NCI-H1105 treated with DMSO at 0.1 percent for 48 hours (cell line): ENCODE measurements around the gene KIAA0825.

Experiments used
- DNase-seq: peaks from one replicate; lab custom pipeline; 2025; lab: John Stamatoyannopoulos, UW

The KIAA0825 gene, protein sequence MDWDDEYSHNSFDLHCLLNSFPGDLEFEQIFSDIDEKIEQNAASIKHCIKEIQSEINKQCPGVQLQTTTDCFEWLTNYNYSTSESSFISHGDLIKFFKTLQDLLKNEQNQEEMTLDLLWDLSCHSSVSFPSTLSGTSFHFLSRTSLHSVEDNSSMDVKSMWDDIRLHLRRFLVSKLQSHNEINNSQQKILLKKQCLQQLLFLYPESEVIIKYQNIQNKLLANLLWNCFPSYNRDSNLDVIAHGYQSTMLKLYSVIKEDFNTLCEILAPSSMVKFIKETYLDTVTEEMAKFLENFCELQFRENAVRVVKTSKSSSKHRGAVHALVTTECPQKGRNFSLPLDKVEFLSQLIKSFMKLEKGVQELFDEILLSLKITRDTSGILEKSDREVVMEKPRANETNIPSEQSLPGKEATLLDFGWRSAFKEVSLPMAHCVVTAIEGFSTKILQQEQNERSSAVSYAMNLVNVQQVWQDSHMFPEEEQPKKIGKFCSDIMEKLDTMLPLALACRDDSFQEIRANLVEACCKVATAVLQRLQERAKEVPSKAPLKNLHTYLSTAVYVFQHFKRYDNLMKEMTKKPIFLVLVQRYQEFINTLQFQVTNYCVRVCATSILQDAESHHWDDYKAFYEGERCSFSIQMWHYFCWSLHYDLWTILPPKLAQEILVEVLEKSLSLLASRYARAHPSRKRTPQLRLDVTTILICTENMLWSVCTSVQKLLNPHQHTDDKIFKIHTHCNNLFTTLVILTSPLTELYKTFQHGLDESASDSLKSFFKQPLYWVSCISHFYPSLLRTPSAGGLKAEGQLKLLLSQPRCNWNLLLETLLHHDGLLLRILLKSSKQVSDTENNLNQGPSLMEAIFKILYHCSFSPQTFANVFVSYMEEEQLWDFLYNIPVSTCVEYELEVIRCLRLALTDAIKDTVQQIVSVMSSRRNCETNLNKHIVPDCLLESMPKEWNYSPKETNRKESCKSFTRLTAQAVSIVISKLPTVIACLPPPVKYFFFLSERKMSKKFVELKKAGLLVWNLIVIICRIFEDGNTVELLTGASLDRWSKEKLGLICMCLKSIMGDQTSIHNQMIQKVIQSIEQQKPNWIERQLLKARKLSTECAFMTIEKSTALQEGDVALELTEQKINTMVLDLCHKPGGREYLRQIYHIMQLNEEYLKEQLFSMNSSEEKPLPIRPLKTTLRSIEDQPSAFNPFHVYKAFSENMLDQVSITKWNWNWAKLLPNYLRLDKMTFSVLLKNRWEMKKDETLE (N-terminal part only)

DNA sequence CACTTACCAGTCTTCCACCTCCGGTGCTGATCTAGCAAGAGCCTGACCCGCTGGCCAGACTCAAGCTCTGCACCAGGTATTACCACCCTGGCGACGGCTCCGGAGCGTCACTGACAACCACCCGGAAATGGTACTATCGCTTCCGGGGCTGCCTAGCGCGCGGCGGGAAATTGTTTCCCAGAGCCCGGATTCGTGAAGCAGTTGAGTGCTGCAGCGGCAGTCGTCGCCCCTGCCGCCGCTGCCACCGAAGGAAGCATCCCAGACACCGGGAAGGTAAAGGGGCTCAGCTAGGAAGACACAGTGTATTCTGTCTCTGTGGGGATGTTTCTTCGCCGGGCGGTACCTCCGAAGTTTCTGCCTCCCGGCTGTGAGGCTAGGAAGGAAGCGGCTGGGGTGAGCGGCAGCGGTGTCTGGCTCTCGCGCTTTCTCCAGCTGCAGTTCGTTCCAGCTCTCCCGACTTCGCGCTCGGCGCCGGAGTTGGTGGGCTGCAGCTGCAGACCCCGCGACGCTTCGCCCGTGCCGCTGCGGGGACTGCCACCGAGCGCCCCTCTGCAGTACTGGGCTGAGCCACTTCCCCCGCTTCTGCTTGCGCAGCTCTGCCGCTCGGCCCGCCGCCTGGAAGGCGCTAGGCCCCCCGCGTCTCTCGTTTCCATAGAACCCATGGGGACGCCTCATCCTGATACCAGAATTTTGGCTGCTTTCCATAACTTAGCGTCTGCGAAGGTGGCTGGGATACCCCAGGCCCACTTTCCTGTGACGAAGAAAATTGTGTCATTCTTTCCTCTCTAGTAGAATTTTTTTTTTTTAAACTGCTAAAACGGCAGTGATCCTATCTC, at the start of gene KIAA0825, which contains the start of gene SLF1:
KIAA0825 (minus strand) TSS at position 112 of the 836 bp plus-strand sequence. CDS start 81,478 bp downstream, outside the sequence.
SLF1 (plus strand) TSS at position 177 of the 836 bp plus-strand sequence. CDS start 10,142 bp downstream, outside the sequence.
- DNase-seq = peak; percentile 72

DNA sequence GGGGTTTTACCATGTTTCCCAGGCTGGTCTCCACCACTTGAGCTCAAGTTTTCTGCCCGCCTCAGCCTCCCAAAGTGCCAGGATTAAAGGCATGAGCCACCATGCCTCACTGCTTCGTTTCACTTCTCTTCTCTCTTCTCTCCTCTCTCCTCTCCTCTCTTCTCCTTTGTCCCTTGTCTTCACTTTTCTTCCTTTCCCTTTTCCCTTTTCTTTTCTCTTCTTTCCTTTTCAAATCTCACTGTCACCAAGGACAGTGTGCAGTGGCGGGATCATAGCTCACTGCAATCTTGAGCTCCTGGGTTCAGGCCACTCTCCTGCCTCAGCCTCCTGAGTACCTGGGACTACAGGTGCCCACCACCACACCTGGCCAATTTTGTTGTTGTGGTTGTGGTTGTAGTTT, 49.5 kb upstream of the KIAA0825 start:
- DNase-seq = no peak

DNA sequence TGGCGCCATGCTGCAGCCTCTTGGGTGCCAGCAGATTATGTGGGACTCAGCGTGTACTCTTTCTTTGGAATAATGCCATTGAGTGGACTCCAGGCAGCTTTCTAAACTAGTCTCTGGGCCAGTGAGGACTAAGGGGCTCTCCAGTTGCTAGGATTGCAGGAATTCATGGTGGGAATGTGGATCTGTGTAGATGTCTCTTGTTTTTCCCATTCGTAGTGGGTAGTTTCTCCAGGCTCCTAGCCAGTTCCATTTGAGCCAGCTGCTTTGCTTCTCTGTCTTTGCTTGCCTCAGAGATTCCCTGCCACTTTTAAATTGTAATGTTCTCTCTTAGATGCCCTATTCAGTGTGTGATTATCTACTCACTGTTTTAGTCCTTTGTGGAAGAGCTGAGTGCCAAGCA, 42.7 kb upstream of the KIAA0825 start:
- no peak for DNase-seq

DNA sequence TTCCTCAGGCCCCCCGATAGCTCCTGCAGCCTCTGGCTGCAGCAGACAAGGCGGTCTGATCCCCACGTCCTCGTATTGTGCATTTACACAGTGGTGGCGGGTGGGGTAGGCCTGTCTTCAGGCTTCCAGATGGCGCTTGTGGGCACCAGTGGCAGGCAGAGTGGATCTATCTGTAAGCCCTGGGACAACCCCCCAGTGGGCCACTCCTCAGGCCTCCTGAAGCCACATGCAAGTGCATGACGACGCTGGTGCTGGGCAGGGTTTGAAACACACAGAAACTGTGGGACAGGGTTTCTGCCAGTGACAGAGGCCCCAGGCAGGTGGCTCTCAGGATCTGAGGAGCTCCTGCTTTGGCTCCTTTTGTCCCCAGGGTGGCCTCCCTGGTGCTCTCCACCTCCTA, 42.1 kb upstream of the KIAA0825 start:
- DNase-seq = no peak

DNA sequence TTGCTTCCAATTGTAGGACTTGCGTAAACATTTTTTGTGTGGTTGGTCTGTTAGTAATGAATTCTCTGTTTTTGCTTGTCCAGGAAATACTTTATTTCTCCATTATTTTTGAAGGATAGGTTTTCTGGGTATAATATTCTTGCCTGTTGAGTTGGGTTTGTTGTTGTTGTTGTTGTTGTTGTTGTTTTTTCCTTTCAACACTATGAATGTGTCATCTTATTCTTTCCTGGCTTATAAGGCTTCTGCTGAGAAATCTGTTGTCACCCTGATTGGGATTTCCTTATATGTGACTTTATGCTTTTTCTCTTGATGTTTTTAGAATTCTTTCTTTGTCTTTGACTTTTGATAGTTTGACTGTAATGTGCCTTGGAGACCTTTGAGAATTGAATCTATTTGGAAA, 39.9 kb upstream of the KIAA0825 start:
- no peak for DNase-seq

DNA sequence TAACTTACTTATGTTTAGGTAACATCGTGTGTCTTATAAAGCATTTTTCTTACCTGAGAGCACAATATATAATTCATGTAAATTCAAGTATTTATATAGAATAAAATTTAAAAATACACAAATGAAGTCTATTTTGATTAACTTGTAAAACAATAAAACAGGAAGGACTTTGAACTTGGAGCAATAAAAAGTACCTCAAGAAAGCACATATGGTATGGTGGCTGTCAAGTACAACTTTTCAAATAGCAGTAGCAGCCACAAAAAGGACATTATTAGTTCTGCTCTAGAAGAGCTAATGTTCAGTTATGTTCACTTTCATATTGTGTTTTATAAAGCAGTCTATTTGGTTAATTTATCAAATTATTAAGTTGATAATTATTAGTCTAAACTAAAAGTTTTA, 31.5 kb upstream of the KIAA0825 start:
- DNase-seq = no peak

DNA sequence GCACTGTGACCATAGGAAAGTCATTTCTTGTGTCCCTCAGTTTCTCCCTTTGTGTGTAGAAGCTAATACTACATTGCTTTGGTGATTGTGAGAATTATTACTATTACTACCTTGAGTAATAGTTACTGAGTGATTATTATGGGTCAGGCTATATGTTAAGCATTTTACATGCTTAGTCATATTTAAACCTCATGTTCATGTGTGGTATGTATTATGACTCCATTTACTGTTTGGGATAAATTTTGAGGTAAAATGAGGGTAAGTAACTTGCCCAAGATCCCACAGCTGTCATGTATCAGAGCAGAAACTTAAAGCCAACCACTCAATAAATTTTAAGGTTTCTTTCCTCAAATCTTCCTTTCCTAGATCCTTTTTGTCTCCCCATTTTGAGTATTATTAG, 28.4 kb upstream of the KIAA0825 start:
- no peak for DNase-seq

DNA sequence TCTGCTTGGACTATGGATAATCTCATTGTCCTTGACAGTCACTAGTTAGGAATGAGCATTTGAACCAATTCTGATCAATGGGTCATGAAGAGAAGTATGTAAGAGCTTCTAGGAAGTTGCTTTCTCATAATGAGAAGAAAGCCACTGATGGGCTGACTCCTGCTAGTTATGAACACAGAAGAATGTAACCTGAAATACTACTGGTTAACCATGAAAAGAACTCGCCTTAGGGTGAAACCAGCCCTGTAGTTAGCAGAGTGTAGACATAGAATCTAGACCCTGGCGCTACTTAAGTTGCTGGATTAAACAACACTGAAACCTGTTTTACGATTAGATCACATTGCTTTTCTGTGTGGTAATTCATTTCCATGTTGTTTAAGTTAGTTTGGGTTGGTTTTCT, 26.6 kb upstream of the KIAA0825 start:
- no peak for DNase-seq

DNA sequence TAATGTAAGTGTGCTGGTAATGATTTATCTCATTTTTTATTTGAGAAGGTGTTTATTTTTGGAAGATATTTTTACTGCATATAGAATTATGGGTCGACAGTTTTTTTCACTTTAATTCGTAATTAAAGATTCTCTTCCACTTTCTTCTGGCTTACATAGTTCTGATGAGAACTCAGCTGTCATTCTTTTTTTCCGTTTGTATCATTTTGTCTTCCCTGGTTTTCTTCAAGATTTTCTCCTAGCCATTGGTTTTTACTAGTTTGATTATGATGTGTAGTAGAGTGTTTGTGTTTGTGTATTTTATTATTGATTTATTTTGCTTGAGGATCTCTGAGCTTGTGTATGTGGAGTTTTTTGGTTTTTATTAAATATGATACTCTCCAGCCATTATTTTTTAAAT, 21.8 kb upstream of the KIAA0825 start:
- no peak for DNase-seq

DNA sequence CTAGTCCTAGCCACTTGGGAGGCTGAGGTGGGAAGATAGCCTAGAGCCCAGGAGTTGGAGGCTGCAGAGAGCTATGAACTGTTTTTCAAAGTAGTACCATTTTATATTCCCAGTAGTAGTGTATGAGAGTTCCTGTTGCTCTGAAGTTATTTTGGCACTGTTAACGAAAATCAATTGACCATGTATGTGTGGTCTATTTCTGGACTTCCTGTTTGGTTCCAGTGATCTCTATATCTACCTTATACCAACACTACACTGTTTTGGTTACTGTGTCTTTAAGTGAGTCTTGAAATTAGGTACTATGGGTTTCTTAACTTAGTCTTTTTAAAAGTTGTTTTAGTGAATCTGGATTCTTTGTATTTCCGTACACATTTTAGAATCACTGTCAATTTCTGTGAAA, 13.6 kb upstream of the KIAA0825 start:
- no peak for DNase-seq

DNA sequence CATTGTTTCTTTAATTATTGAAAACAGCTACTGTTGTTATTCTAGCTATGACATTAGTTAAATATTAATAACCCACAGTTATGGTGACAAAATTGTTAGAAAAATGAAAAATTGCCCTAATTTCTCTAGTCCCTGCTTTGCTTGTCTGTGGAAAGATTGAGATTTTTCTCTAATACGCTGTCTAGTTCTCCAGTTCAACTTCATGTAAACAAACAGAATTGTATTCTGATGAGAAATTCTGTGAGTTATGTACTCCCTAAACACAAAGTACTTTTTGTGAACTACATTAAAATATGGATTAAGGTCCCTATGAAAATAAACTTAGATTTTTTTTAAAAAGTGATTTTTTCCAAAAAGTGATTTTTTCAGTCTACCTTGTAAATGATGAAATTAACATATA, 8.8 kb upstream of the KIAA0825 start:
- DNase-seq = no peak

DNA sequence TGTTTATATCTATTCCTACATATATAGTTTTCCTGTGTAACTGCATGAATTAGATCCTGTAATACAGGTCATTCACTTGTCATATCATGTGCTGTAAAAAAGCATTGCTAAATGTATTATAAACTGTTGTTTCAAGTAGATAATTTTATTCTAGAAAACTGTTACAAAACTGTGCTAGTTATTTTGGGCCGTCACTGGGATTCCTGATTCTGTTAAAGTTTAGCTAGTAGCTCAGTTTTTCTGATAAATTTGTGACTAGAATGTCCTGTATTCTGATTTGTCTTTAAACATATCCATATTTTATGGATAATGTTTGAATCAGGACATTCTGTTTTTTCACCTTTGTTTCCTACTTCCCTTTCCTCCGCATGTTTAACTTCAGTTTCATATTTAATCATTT, 5.5 kb upstream of the KIAA0825 start:
- no peak for DNase-seq

DNA sequence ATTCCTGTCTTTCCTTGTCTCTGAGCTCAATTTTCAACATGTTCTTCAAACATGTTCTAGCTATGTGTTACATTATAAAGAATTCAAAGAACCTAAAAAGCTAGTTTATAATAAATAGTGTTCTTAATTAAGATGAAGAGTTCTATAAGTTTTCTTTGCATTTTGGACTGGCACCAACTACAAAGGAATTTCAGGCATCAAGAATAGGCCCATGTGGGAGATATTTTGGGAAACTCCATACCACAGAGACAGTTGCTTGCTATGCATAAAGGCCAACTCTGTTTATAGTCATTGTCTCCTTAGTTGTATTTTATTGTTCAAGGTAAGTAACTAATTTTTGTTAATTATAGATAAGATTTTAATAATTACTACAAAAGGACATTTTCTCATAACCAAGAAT, 4.6 kb upstream of the KIAA0825 start:
- no peak for DNase-seq

DNA sequence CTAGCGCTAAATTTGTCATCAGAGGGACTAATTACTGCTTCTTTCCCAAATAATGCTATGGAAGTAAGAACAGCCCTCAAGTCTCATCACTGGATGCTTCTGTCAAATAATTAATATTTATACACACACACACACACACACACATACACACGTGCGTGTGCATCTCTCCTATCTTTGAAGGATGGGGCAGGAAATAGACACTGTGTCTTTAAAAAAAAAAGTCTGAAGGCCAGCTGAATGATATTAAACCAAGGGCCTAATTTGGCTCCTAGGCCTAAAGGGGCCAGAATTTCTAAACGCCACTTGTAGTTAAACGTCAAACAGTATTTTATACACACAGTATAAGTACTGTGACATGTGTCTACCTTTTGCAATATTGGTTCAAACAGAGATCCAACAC, 3.4 kb upstream of the KIAA0825 start:
- DNase-seq = no peak

DNA sequence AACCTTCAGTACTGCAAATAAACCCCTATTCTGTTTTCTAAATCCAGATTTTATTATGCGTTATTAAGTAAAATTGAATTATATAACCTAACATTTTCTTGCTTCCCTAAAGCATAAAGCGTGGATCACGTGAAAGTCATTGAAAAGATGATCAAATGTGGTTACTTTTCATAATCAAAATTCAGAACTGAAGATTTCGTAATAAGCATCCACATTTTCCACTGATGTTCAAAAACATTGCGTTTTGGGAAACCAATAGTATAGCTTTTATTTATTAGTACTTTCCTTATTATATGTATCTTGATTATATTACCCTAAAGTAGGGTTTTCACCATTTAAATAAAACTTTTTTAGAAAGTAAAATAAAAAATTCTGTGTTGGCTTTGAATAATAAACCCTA, 1.9 kb upstream of the KIAA0825 start:
- no peak for DNase-seq

DNA sequence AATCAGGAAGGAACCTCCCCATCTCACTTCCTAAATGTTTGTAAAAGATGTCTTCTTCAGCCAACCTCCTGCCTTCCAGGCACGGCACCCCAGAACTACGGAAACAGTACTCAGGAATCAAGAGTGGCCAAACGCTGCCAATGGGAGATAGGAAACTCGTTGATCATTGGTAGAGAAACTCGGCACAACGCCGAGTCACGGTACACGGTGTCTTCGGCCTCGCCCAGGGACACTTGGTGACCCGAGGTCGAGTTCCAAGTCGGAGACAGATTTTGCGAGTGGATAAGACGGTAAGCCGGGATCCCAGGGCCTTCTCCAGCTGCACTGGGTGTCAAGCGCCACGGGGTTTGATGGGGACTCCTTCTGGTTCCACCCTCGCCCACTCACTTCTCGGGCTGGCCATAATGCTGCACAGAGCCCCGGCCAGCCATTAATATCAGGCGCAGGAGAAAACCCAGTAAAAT, 343 bp downstream of the KIAA0825 start:
- peak; percentile 61 for DNase-seq

DNA sequence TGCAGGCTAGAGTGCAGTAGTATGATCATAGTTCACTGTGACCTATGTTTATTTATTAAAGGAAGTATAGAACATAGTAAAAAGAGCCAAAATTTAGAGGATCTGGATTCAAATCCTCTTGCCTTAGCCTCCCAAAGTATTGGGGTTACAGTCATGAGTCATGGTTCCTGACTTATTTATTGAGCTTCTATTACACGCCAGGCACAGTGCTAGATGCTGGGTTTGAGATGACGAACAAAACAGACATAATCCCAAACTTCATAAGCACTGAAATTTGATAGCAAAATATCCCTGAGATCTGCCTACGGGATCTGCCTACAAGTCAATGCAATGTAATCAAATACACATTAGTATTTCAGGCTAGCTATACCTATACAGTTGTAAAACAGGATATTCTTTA, 2.5 kb downstream of the KIAA0825 start:
- no peak for DNase-seq

DNA sequence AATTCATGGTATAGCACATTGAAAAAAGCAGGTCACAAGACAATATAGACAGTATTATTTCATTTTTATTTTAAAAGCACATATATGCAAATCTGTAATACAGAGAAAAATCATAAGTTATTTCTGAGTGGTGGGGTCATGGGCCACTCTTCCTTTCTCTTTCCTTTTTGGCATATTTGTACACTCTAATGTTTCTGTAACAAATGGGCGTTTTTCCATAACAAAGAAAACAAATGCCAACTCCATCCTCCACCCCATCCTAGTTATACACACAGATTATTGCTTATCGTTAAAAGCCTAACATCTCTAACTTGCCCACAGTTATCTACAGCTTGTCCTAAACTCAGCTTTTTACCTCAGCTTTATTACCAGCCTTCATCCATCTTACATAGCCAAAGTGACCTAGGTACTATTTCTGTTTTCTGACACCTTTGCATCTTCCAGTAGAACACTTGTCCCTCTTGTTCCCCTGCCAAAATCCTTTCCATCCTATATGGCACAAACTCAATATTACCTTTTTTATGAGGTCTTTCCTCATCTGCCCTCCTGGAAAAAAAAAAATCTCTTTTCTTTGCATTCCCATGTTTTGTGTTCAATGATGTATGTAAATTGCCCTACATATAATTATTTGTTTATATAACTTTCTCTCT, 4.1 kb downstream of the KIAA0825 start:
- no peak for DNase-seq

DNA sequence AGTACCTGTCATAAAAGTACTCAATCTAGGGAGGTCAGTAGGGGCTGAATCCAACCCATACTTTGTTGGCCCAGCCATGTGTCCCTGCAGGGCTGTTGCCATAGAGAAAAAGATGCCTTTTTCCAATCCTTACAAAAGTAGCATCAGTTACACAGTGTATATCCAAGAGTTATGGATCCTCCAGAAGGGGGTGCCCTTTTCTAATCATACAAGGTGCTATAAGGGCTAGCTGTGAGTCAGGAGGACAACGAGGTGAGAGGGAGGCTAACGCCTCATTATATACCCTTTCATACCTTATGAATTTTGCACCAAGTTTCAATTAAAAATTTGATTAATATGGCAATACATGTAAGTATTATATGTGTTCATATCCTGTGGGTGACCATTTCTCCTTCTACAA, 4.8 kb downstream of the KIAA0825 start:
- DNase-seq = no peak

DNA sequence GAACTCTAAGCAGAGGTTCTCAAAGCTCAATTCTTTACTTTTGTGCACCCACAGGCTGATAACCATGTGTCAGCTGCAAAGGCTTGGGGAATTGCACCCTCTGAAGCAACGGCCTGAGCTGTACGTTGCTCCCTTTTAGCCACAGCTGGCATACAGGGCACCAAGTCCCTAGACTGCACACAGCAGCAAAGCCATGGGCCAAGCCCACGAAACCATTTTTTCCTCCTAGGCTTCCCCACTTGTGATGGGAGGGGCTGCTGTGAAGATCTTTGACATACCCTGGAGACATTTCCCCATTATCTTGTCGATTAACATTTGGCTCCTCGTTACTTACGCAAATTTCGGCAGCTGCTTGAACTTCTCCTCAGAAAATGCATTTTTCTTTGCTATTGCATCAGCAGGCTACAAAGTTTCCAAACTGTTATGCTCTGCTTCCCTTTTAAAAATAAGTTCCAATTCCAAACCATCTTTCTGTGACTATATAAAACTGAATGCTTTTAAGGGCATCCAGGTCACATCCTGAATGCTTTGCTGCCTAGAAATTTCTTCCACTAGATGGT, 23.0 kb downstream of the KIAA0825 start:
- no peak for DNase-seq
